Endodermal cell (in vitro differentiated cells): ENCODE measurements around the gene SULT1A2. TPM values are rescaled to one million over a fixed set of nuclear protein-coding genes. Genes with fewer than 3 reads are reported as not detected.

ENCODE experiments used
- DNase-seq: peaks from one replicate; pipeline ENCODE4 v3.0.0-alpha.2; 2017
- H3K27ac ChIP-seq: 2 replicates; pipeline ENCODE4 v1.5.1; 2013; ENCODE audit warnings: mild to moderate bottlenecking, low read depth, low read length, moderate library complexity
- H3K27me3 ChIP-seq: 2 replicates; pipeline ENCODE4 v1.6.1; 2013; ENCODE audit warnings: mild to moderate bottlenecking, low read length, moderate library complexity; ENCODE audit not compliant: insufficient read depth, control insufficient read depth, poor library complexity, severe bottlenecking
- H3K36me3 ChIP-seq: 2 replicates; pipeline ENCODE4 v1.7.0; 2013; ENCODE audit warnings: mild to moderate bottlenecking, low read length, moderate library complexity; ENCODE audit not compliant: control insufficient read depth, insufficient read depth
- H3K4me1 ChIP-seq: one replicate; pipeline ENCODE4 v1.7.0; 2013; ENCODE audit warnings: low read length; ENCODE audit not compliant: control insufficient read depth, insufficient read depth
- H3K4me3 ChIP-seq: 2 replicates; pipeline ENCODE4 v1.5.1; 2013; ENCODE audit warnings: mild to moderate bottlenecking, low read length, moderate library complexity
- H3K9ac ChIP-seq: 2 replicates; pipeline ENCODE4 v1.6.1; 2013; ENCODE audit warnings: mild to moderate bottlenecking, low read length, moderate library complexity; ENCODE audit not compliant: poor library complexity, severe bottlenecking; ENCODE audit errors: extremely low read depth
- H3K9me3 ChIP-seq: 2 replicates; pipeline ENCODE4 v1.6.1; 2013; ENCODE audit warnings: mild to moderate bottlenecking, low read length, moderate library complexity; ENCODE audit not compliant: control insufficient read depth
- H3K27ac Mint-ChIP-seq: 2 replicates; pipeline ENCODE4 v1.8.0; 2020; ENCODE audit warnings: mixed read lengths
- H3K27me3 Mint-ChIP-seq: 2 replicates; pipeline ENCODE4 v1.8.0; 2021; ENCODE audit warnings: mild to moderate bottlenecking, mixed read lengths; ENCODE audit not compliant: insufficient read depth
- H3K36me3 Mint-ChIP-seq: 2 replicates; pipeline ENCODE4 v1.8.0; 2020; ENCODE audit warnings: low read depth, mixed read lengths
- H3K4me1 Mint-ChIP-seq: 2 replicates; pipeline ENCODE4 v1.8.0; 2020; ENCODE audit warnings: mixed read lengths
- H3K4me3 Mint-ChIP-seq: 2 replicates; pipeline ENCODE4 v1.8.0; 2020; ENCODE audit warnings: mild to moderate bottlenecking, moderate library complexity, mixed read lengths
- H3K9me3 Mint-ChIP-seq: 2 replicates; pipeline ENCODE4 v1.8.0; 2020; ENCODE audit warnings: mild to moderate bottlenecking, mixed read lengths
- CTCF ChIP-seq: fragments of 200-600 bp; sonication (generic); conservative IDR thresholded peaks from 2 replicates; pipeline ENCODE4 v1.5.0; 2021; ENCODE audit warnings: antibody characterized with exemption, mild to moderate bottlenecking
- WGBS, 2 experiments: methylation state at CpG; one replicate each; pipeline versions ENCODE4 v1.1.5 to v1.1.7; 2013; ENCODE audit warnings: missing lambda C conversion rate in 2 of 2, mixed read lengths in 1 of 2; ENCODE audit not compliant: insufficient coverage in 1 of 2, insufficient read length in 1 of 2; 5-methylcytosine and 5-hydroxymethylcytosine counted together
- total RNA-seq, 2 donors: library from RNA; stranded (reverse); fragmentation: NEBNext Ultra II Directional in 1 of 2; extraction: Animal tissue kit (Norgen Biotek cat#: 25700) in 1 of 2; gene quantifications; 2 replicates in 1 of 2; 3 replicates in 1 of 2; pipeline ENCODE4 v1.2.1, GENCODE V29; 2021

SULT1A2 gene
- total RNA-seq, 2 donors from 2014 or later: 0.29 to 1.9 TPM

DNA sequence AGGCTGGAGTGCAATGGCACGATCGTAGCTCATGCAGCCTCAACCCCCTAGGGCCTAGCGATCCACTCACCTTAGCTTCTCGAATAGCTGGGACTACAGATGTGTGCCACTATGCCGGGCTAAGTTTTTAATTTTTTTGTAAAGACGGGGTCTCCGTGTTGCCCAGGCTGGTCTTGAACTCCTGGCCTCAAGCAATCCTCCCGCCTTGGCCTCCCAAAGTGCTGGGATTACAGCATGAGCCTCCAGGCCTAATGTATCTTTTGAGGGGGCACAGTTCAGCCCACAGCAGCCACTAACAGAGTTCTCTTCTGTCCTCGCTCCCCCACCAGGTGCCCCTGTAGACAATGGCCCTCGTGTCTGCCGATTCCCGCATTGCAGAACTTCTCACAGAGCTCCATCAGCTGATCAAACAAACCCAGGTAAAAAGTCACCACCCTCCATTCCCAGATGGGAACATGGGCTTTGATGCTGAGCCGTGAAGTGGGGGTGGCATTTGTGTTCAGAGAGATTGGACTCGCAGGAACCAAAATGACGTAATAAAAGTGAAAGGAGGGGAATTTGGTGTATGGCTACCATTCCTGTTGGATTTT, 16.0 kb downstream of the SULT1A2 start:
- Mint-ChIP-seq H3K4me3 (no peak overlapping the region), H3K9me3 (no peaks in the 10 kb centered on the region), H3K36me3 (peaks cover 30% of the 10 kb centered on the region), H3K27ac (no peak overlapping the region), H3K4me1 (no peaks in the 10 kb centered on the region), H3K27me3 (no peaks in the 10 kb centered on the region)
- no peak overlapping the region for H3K27ac ChIP-seq
- H3K9ac ChIP-seq: no peak overlapping the region
- 93 to 99% methylated on average over 8 to 15 of the region's 15 CpGs for WGBS, 2 experiments
- H3K4me3 ChIP-seq: no peak overlapping the region
- no peak for DNase-seq
- no peaks in the 10 kb centered on the region for H3K27me3 ChIP-seq
- H3K9me3 ChIP-seq: no peaks in the 10 kb centered on the region
- no peaks in the 10 kb centered on the region for H3K4me1 ChIP-seq
- H3K36me3 ChIP-seq: peaks cover 13% of the 10 kb centered on the region
- no peak for TF ChIP-seq CTCF

DNA sequence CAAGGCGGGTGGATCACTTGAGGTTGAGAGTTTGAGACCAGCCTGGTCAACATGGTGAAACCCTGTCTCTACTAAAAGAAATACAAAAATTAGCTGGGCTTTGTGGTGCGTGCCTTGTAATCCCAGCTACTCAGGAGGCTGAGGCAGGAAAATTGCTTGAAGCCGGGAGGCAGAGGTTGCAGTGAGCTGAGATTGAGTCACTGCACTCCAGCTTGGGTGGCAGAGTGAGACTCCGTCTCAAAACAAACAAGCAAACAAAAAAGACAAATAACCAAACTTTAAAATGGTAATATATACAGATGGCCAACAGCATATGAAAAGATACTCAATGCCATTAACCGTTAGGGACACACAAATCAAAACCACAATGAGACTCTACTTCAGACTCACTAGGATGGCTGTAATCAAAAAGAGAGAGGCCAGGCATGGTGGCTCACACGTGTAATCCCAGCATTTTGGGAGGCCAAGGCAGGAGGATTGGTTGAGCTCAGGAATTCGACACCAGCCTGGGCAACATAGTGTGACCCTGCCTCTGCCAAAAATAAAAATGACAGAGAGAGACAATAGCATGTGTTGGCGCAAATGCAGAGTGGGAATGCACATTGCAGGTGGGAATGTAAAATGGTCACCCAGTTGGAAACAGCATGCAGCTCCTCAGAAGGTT, 21.3 kb downstream of the SULT1A2 start:
- H3K36me3 ChIP-seq: no peaks in the 10 kb centered on the region
- 90 to 96% methylated on average over 7 to 8 of the region's 8 CpGs for WGBS, 2 experiments
- Mint-ChIP-seq H3K27ac (no peak overlapping the region), H3K4me1 (peaks cover 23% of the 10 kb centered on the region), H3K36me3 (peaks cover 3% of the 10 kb centered on the region), H3K4me3 (no peak overlapping the region), H3K27me3 (no peaks in the 10 kb centered on the region), H3K9me3 (no peaks in the 10 kb centered on the region)
- no peaks in the 10 kb centered on the region for H3K4me1 ChIP-seq
- no peaks in the 10 kb centered on the region for H3K9me3 ChIP-seq
- no peak overlapping the region for H3K27ac ChIP-seq
- no peaks in the 10 kb centered on the region for H3K27me3 ChIP-seq
- no peak for TF ChIP-seq CTCF
- H3K9ac ChIP-seq: no peak overlapping the region
- no peak overlapping the region for H3K4me3 ChIP-seq
- DNase-seq: no peak

GRCh38 chr16:28574925-28575324, 21.9 kb downstream of the SULT1A2 start:
- no peak for DNase-seq
- H3K4me1 Mint-ChIP-seq: peaks cover 23% of the 10 kb centered on the region
- no peak overlapping the region for H3K27ac ChIP-seq
- no peak overlapping the region for H3K4me3 Mint-ChIP-seq
- no peaks in the 10 kb centered on the region for H3K4me1 ChIP-seq
- no peaks in the 10 kb centered on the region for H3K27me3 ChIP-seq
- no peaks in the 10 kb centered on the region for H3K9me3 ChIP-seq
- H3K36me3 Mint-ChIP-seq: peaks cover 3% of the 10 kb centered on the region
- H3K27me3 Mint-ChIP-seq: no peaks in the 10 kb centered on the region
- no peak overlapping the region for H3K27ac Mint-ChIP-seq
- 97 to 100% methylated on average over 2 of the region's 2 CpGs for whole genome bisulfite sequencing, 2 experiments
- H3K36me3 ChIP-seq: no peaks in the 10 kb centered on the region
- H3K4me3 ChIP-seq: no peak overlapping the region
- no peaks in the 10 kb centered on the region for H3K9me3 Mint-ChIP-seq
- TF ChIP-seq CTCF: no peak
- H3K9ac ChIP-seq: no peak overlapping the region
